Measurements from ENCODE around the gene KLF11.

GRCh38 chr2:10072656-10073480, 29.5 kb downstream of the KLF11 start:
- TF ChIP-seq CTCF (IDR thresholded peaks at IDR 0.05; ENCODE audit: insufficient read depth, low read length) = peak; percentile 70
- TF ChIP-seq SPI1 (IDR thresholded peaks at IDR 0.05; ENCODE audit: borderline replicate concordance, low read depth) = no peak
